EL (cell line): Measurements from ENCODE around the gene TMEM201.
"Not testable (repeated sequence)": the region's sequence is repeated elsewhere in the genome, so short reads cannot be mapped to it uniquely, and the experiment has no call there.

ENCODE experiments used
- DNase-seq: peaks from one replicate; pipeline ENCODE4 v3.0.0-alpha.2; 2016

TMEM201 gene, protein sequence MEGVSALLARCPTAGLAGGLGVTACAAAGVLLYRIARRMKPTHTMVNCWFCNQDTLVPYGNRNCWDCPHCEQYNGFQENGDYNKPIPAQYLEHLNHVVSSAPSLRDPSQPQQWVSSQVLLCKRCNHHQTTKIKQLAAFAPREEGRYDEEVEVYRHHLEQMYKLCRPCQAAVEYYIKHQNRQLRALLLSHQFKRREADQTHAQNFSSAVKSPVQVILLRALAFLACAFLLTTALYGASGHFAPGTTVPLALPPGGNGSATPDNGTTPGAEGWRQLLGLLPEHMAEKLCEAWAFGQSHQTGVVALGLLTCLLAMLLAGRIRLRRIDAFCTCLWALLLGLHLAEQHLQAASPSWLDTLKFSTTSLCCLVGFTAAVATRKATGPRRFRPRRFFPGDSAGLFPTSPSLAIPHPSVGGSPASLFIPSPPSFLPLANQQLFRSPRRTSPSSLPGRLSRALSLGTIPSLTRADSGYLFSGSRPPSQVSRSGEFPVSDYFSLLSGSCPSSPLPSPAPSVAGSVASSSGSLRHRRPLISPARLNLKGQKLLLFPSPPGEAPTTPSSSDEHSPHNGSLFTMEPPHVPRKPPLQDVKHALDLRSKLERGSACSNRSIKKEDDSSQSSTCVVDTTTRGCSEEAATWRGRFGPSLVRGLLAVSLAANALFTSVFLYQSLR

DNA sequence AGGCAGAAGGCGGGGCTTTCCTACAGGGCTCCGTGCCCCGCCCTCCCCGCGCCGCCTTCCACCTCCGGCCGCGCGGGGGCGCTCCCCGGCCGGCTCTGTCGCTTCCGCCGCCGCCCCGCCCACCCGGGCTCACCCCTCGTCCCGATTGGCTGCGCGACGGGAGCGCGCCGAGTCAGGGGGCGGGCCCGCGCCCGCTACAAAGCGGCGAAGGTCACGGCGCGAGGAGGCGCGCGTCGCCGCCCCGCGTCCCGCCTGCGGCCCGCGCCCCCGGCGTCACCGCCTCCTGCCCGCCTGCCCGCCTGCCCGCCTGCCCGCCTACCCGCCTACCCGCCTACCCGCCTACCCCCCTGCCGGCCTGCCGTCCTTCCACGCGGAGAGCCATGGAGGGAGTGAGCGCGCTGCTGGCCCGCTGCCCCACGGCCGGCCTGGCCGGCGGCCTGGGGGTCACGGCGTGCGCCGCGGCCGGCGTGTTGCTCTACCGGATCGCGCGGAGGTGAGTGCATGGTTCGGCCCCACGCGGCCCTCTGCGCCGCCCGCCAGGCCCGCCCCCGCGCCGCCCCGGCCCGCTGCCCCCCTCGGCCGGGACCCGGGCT is at the start of gene TMEM201:
Gene TMEM201, plus strand, starts transcription at position 361 of the 593 bp plus-strand sequence. Its CDS starts 20 bp downstream, at position 381.
- peak; percentile 93 for DNase-seq

- peak; percentile 97 for DNase-seq
These were observed 49.4 kb upstream of the TMEM201 start, which contains the start of gene SLC25A33 for GRCh38 chr1:9539165-9539828. Gene SLC25A33, plus strand, starts transcription at chr1:9539465. Its CDS starts 227 bp downstream, at chr1:9539692.

DNA sequence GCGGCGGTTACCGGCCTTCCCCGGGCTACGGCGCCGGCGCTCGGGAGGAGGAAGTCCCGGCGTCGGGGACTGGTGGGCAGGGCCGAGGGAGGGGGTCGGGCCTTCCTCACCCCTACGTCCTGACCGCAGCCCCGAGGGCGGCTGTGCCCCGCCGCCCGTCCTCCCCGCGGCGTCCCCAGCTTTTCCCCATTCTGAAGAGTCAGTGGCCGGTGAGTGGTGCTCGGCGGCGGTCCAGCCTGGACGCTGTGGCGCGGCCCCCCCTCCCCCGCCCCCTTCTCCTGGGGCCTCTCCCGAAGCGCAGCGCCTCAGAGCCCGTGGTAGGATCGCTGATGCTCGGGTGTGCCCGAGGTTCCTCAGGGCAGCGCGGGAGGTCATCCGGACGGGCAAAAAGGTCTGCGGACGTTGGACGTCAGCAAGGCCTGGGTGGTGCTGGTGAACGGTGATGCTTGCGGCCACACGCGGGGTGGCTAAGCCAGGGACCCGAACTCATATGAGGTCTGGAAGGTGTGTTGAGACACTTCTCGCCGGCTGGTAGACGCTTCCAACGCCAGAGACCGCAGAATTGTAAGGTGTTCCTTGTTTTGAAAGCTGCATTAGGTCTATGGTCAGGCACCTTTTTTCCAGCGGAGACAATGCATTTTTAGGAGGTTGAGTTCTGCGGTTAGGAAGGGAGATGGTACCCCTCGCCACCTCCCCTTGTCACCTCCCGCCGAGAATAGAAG is 48.7 kb upstream of the TMEM201 start:
- peak; percentile 65 for DNase-seq

GRCh38 chr1:9542430-9542829 is 46.3 kb upstream of the TMEM201 start:
- peak; percentile 52 for DNase-seq

- DNase-seq = no peak
These were observed 43.8 kb upstream of the TMEM201 start for GRCh38 chr1:9544926-9545325.

DNA sequence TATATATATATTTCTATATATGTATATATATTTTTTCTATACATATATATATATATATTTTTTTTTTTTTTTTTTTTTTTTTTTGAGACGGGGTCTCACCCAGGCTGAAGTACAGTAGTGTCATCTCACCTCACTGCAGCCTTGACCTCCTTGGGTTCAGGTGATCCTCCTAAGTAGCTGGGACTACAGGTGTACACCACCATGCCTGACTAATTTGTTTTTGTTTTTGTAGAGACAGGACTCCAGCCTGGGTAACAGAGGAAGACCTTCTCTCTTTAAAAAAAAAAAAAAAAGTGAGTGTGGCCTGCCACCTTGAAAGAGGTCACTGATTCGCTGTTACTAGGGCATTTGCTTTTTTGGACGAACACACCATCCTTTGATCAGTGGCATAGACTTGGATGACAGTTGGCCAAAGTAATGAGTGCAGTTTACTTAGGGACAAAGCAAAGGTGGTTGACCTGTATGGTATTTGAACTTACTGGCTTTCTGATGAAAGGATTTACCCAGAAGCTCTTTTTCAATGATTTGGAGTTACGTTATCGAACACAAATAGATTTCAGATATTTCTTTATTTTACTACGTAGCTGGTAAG is 38.7 kb upstream of the TMEM201 start:
- DNase-seq = no peak

- no peak for DNase-seq
These were observed 36.7 kb upstream of the TMEM201 start for GRCh38 chr1:9551984-9552383.

DNA sequence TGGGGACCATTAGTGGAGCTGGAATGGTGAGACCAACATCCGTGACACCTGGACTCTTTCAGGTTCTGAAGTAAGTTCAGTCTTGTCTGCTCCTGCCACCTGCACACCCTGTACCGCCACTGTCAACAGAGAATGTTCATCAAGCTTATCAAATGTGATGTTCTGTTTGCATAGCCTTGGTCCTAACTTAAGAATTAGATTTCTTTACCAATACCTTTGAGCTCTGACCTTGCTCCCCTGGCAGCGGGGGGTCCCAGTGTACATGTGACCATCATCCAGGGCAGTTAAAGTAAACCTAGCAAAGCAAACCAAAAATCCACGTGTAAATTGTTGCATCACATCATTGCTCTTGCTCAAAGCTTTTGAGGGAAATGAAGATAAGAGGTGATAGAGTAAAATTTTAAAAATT is 35.0 kb upstream of the TMEM201 start:
- no peak for DNase-seq

DNA sequence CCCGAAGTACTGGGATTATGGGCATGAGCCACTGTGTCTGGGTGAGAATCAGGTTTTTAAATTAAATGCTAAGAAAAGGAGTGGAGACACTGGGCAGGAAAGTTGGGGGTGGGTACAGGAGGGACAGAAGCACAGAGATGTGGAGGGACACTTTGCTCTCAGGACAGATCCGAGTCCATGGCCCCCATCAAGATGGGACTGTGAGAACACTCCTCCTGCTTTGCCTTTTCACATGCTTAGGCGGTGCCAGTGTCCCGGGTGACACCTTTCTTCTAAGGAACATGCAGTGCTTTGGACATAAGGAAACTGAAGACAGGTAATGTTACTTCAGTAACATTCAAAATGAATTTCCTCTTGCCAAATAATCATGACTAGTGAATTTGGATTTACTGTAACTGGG is 32.8 kb upstream of the TMEM201 start:
- DNase-seq = no peak

- DNase-seq = no peak
These were observed 31.1 kb upstream of the TMEM201 start for GRCh38 chr1:9557624-9558023.

GRCh38 chr1:9558271-9558945 is 30.3 kb upstream of the TMEM201 start:
- no peak for DNase-seq

GRCh38 chr1:9558946-9559545 is 29.7 kb upstream of the TMEM201 start:
- DNase-seq = no peak

DNA sequence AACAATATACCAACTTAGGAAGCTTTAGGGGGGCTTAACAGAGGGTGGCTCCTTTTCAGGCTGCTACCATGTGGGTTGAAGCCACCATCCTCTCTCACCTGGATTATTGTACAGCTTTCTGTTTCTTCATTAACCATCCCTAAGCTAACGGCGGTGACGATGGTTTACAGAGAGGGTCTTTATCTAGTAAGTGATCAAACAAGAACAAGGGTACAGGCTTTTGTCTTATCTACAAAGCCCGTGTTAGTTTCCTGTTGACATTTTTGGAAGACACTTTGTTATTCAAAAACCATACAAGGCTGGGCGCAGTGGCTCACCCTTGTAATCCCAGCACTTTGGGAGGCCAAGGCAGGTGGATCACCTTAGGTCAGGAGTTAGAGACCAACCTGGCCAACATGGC is 29.0 kb upstream of the TMEM201 start:
- DNase-seq = no peak

- DNase-seq = not testable (repeated sequence)
These were observed 28.6 kb upstream of the TMEM201 start for GRCh38 chr1:9560090-9560489.

DNA sequence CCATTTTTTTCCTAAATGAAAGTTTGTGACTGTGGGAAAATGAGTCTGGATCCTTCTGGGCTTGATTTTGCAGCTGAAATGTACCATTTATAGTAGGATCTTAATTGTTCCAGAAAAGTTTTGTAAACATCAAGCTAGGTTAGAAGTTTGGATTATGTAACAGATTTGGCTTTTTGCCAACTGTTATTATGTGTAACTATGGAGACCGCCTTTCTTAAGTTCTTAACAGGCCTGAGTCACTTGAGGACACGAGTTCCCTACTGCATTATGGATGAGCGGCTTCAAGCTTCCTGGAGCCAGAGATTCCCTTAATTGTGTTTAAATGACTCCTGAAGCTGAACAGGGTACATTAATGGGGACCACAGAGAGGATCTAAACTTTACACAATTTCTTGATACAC is 27.3 kb upstream of the TMEM201 start:
- DNase-seq = peak; percentile 71

- no peak for DNase-seq
These were observed 19.4 kb upstream of the TMEM201 start for GRCh38 chr1:9569267-9569666.

GRCh38 chr1:9570886-9571529 is 17.7 kb upstream of the TMEM201 start:
- DNase-seq = not testable (repeated sequence)

- peak; percentile 18 for DNase-seq
These were observed 15.0 kb upstream of the TMEM201 start for GRCh38 chr1:9573723-9574122.

GRCh38 chr1:9575486-9575885 is 13.2 kb upstream of the TMEM201 start:
- DNase-seq = no peak

DNA sequence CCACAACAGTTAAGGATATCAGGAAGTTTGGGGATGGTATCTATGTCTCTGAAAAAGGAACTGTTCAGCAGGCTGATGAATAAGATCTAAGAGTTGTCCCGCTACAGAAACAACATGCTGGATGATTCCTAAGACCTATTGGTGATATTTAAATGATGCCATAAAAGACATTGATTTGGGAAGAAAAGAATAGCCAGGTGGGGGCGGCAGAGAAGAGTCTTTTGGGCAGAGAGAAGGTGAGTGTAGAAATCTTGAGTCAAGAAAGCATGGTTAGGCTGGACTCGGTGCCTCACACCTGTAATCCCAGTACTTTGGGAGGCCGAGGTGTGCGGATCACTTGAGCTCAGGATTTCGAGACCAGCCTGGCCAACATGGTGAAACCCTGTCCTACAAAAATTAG is 11.8 kb upstream of the TMEM201 start:
- no peak for DNase-seq

- no peak for DNase-seq
These were observed 11.3 kb upstream of the TMEM201 start for GRCh38 chr1:9577423-9577822.
